GM12873 (cell line): Measurements from ENCODE around the gene MPL.

Experiments used
- CTCF ChIP-seq: IDR thresholded peaks from 2 replicates; pipeline ENCODE4 v1.5.1; 2012; ENCODE audit warnings: low read depth, mild to moderate bottlenecking, moderate library complexity, low read length, control low read depth; ENCODE audit not compliant: insufficient read depth; ENCODE audit errors: missing control alignments

Gene MPL

GRCh38 chr1:43317817-43318471, 19.7 kb upstream of the MPL start:
- no peak for TF ChIP-seq CTCF

- TF ChIP-seq CTCF: no peak
Observed at GRCh38 chr1:43318831-43319230, 18.8 kb upstream of the MPL start.

GRCh38 chr1:43319288-43319687, 18.3 kb upstream of the MPL start:
- no peak for TF ChIP-seq CTCF

- no peak for TF ChIP-seq CTCF
Observed at GRCh38 chr1:43319766-43320165, 17.9 kb upstream of the MPL start.

- TF ChIP-seq CTCF: no peak
Observed at GRCh38 chr1:43321331-43321891, 16.2 kb upstream of the MPL start.

- TF ChIP-seq CTCF: no peak
Observed at GRCh38 chr1:43322506-43322905, 15.1 kb upstream of the MPL start.

- TF ChIP-seq CTCF: no peak
Observed at GRCh38 chr1:43324810-43325209, 12.8 kb upstream of the MPL start.
